NT2/D1 (cell line): ENCODE results near the gene TESMIN.

Experiments
- SUZ12 ChIP-seq: IDR thresholded peaks from 2 replicates; pipeline ENCODE4 v1.6.1; 2011; ENCODE audit not compliant: insufficient read length, insufficient read depth; ENCODE audit errors: extremely low read depth
- YY1 ChIP-seq: IDR thresholded peaks from 2 replicates; pipeline ENCODE4 v1.6.1; 2011; ENCODE audit not compliant: insufficient read length, insufficient read depth

DNA sequence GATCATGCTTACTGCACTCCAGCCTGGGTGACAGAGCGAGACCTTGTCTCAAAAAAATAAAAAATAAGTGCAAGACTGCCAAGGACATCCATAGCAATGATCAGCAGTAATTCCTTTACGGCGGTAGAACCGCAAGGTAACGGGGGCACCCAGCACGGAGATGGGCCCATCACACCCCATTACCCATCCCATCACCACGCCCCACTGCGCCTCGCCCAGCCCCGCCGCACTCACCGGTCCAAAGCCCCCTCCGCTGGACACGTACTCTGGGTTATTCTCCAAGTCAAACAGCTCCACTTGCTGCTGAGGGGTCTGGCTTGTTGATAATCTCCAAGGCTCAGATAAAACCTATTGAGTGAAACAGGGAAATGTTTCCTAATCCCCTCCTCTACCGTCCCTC is 8.7 kb upstream of the TESMIN start:
- no peak for TF ChIP-seq SUZ12
- TF ChIP-seq YY1, result no peak
